RWPE1 (cell line): Measurements from ENCODE around the gene POLR2L.

ENCODE experiments used
- CTCF ChIA-PET: fragments of 350-600 bp; sonication (Branson Sonifier 250); formaldehyde crosslinking; extraction: SDS; loops from one replicate; lab custom pipeline; 2021; lab: Yijun Ruan, JAX
- POLR2A ChIA-PET: fragments of 400-600 bp; formaldehyde crosslinking; extraction: SDS; loops from one replicate; lab custom pipeline; 2020; ENCODE audit warnings: antibody characterized with exemption; ENCODE audit not compliant: low non-redundant PET; lab: Yijun Ruan, JAX
- DNase-seq: peaks from one replicate; pipeline ENCODE4 v3.0.0; 2012; ENCODE audit warnings: low spot score
- H3K27ac ChIP-seq: fragments of 450-650 bp; 2 replicates; pipeline ENCODE4 v1.5.1; 2017
- CTCF ChIP-seq: fragments of 450-650 bp; conservative IDR thresholded peaks from 2 replicates; pipeline ENCODE4 v1.5.1; 2017; ENCODE audit warnings: low read depth, mild to moderate bottlenecking

POLR2L gene

GRCh38 chr11:863023-863909 is 20.9 kb upstream of the POLR2L start:
- DNase-seq: no peak
- no peak for TF ChIP-seq CTCF
- peak overlapping the region; percentile 74 for H3K27ac ChIP-seq
- CTCF ChIA-PET: interaction anchor here (0.9 kb wide), 1 partner anchor 15 kb away, joined by 3 read pairs; no protein-coding TSS in a partner anchor
- POLR2A ChIA-PET: no interaction called here

DNA sequence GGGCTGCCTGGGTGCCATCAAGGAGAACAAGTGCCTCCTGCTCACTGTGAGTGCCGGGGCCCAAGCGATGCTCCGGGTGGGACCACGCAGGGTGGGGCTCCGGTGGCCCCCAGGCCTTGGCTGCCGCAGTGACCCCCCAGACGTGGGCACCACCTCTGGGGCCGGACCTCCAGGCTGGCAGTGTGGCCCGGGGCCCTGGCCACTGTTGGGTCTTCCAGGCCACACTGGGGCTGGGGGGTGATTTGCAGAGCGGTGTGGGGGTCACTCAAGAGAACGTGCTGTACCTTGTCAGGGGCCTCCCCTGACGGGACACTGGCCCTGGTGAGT is 20.3 kb upstream of the POLR2L start:
- no peak for DNase-seq
- CTCF ChIA-PET: no interaction called here
- POLR2A ChIA-PET: no interaction called here
- no peak for TF ChIP-seq CTCF
- H3K27ac ChIP-seq: peak overlapping the region; percentile 74

DNA sequence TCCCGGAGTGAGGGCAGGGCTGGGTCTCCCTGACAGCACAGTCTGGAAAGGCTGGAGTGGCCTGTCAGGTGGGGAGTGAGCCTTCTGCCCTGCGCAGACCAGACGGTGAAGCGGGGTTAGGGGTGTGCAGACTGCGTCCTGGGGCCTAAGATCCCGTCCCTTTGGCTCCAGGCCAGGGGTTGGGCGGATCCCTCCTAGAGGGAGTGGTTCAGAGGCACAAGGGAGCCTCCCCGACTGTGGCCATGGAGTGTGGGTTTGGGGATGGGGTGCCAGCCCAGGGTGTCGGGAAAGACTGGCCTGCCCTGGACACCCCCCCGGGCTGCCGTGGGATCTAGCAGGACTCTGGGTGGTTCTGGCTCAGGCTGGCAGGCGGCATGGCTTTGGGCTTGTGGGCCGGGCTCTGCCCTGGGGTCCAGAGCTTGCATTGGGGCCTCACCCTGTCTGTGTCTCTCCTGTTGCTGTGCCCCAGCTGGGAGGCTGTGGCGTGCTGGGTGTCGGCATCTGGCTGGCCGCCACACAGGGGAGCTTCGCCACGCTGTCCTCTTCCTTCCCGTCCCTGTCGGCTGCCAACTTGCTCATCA is 19.8 kb upstream of the POLR2L start:
- H3K27ac ChIP-seq: peak overlapping the region; percentile 74
- ChIA-PET CTCF (no interaction called here), POLR2A (no interaction called here)
- no peak for DNase-seq
- TF ChIP-seq CTCF: no peak

DNA sequence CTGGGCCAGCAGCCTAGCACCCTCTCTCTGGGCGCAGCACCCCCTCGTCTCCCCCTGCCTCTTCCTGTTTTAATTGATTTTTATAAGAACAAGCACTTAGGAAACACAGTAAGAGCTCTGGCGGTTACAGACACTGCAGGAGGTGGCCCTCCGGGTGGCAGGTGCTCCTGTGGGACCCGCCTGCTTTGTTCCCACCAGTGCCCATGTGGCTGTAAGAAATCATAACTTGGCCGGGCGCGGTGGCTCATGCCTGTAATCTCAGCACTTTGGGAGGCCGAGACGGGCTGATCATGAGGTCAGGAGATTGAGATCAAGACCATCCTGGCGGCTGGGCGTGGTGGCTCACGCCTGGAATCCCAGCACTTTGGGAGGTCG is 18.8 kb upstream of the POLR2L start:
- POLR2A ChIA-PET: no interaction called here

DNA sequence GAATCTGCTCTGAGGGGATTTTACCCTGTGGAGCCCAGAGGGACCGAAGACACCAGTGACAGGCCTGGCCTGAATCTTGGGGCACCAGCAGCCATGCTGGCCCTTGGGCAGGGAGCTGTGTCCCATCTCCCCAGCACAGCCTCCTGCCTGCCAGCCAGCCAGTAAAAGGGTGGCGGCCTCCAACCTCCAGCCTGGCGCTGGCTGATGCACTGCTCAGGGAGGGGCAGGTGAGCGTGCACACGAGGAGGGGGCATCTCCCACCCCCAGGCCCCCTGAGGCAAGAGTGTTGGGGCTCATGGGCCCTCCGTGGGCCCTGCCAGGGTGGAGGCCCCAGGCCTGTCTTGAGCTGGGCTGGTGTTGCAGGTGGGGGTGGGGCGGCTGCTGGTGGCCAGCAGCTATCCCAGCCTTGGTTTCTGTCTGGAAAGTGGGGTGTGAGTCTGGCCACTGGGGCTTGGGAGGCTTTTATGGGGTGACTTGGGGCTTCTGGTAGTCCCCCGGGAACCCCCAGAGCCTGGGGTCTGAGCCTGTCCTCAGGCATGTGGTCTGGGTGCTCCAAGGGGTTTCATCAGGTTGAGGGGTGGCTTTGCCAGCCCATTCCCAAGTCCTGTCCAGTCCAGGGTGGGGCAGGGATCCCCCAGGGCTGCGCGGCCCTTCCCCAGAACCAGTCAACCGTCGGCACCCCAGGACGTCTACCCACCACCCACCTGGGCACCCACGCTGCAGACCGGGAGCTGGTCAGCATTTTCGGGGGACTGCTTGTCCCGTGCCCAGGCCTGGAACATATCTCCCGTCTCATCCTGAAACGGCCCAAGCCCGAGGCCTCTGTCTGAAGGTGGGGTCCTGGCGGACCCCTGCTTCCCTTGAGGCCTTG is 18.1 kb upstream of the POLR2L start:
- ChIA-PET POLR2A (interaction anchor here (1.6 kb wide), 1 partner anchor 17 kb away, joined by 7 read pairs; the partner anchor contains the start of gene TSPAN4), CTCF (interaction anchor here (0.7 kb wide), 1 partner anchor 85 kb away, joined by 3 read pairs; no protein-coding TSS in a partner anchor)
- peak overlapping the region; percentile 74 for H3K27ac ChIP-seq
- DNase-seq: no peak
- TF ChIP-seq CTCF: no peak

More for the DNA sequence above, 18.8 kb upstream of the POLR2L start:
- DNase-seq: no peak
- peak overlapping the region; percentile 74 for H3K27ac ChIP-seq
- CTCF ChIA-PET: no interaction called here
- TF ChIP-seq CTCF: no peak
